T-helper 2 cell treated with Interferon-gamma antibody and Interleukin-4, amounts not matched to agents 5 μg/mL and 100 μg/mL, for 36 hours (primary cell): Measurements from ENCODE around the gene SPDYE6.

Experiments used
- DNase-seq: peaks from one replicate; pipeline ENCODE4 v3.0.0; 2021; ENCODE audit warnings: low spot score
- H3K27ac Mint-ChIP-seq: one replicate; pipeline ENCODE4 v1.8.0; 2021; ENCODE audit warnings: mild to moderate bottlenecking, mixed read lengths
- H3K27me3 Mint-ChIP-seq: one replicate; pipeline ENCODE4 v1.8.0; 2021; ENCODE audit warnings: low read depth, mixed read lengths
- H3K36me3 Mint-ChIP-seq: one replicate; pipeline ENCODE4 v1.8.0; 2021; ENCODE audit warnings: low read depth, mixed read lengths
- H3K4me1 Mint-ChIP-seq: one replicate; pipeline ENCODE4 v1.8.0; 2021; ENCODE audit warnings: low read depth, mixed read lengths
- H3K4me3 Mint-ChIP-seq: one replicate; pipeline ENCODE4 v1.8.0; 2022; ENCODE audit warnings: mild to moderate bottlenecking, moderate library complexity, mixed read lengths
- H3K9me3 Mint-ChIP-seq: one replicate; pipeline ENCODE4 v1.8.0; 2021; ENCODE audit warnings: mixed read lengths

Gene SPDYE6

GRCh38 chr7:102296514-102296913 is 59.7 kb downstream of the SPDYE6 start:
- no peak overlapping the region for H3K4me3 Mint-ChIP-seq
- H3K27me3 Mint-ChIP-seq, result no peaks in the 10 kb centered on the region
- DNase-seq, result no peak
- H3K4me1 Mint-ChIP-seq, result peaks cover 4% of the 10 kb centered on the region
- no peaks in the 10 kb centered on the region for H3K9me3 Mint-ChIP-seq
- H3K36me3 Mint-ChIP-seq, result no peaks in the 10 kb centered on the region
- H3K27ac Mint-ChIP-seq, result no peak overlapping the region

- Mint-ChIP-seq H3K27ac (no peak overlapping the region), H3K9me3 (no peaks in the 10 kb centered on the region), H3K4me3 (no peak overlapping the region), H3K27me3 (no peaks in the 10 kb centered on the region), H3K36me3 (no peaks in the 10 kb centered on the region), H3K4me1 (peaks cover 6% of the 10 kb centered on the region)
- no peak for DNase-seq
Observed at GRCh38 chr7:102296179-102296438, 60.1 kb downstream of the SPDYE6 start.
